Astrocyte of the spinal cord (primary cell): ENCODE measurements around the gene EPS8L3.

Experiments
- DNase-seq: peaks from one replicate; pipeline ENCODE4 v3.0.0; 2011; ENCODE audit warnings: low read depth, low spot score
- H3K4me3 ChIP-seq: 2 replicates; pipeline ENCODE4 v1.5.1; 2011; ENCODE audit warnings: low read depth, mild to moderate bottlenecking, low read length, moderate library complexity
- in situ Hi-C: cut with HindIII; loops from 2 replicates; pipeline ENCODE4 v1.10.0; 2017; ENCODE audit warnings: low sequenced_read_pairs
- TF ChIP-seq, protein P1 (sequence below): IDR thresholded peaks from 2 replicates; pipeline ENCODE4 v1.5.1; 2012; ENCODE audit warnings: low read depth, mild to moderate bottlenecking, low read length, inconsistent platforms

Gene EPS8L3

DNA sequence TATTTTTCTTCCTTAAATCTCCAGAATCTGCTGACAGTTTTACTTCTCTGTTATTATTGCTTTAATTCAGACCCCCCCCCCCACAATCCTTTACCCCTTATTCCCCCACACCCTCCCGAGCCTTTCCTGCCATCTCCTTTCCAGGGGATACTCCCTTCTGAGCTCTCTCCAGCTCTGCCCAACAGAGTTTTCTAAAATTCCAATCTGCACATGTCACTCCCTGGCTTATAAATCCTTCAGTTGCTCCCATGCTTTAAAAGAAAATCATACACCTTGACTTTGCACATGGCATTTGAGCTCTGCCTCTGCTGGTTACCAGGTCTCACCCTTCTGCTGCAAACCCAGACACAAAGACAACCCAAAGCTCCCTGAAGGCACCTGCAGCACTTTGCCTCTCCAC lies 11.7 kb upstream of the EPS8L3 start:
- TF ChIP-seq, protein P1, sequence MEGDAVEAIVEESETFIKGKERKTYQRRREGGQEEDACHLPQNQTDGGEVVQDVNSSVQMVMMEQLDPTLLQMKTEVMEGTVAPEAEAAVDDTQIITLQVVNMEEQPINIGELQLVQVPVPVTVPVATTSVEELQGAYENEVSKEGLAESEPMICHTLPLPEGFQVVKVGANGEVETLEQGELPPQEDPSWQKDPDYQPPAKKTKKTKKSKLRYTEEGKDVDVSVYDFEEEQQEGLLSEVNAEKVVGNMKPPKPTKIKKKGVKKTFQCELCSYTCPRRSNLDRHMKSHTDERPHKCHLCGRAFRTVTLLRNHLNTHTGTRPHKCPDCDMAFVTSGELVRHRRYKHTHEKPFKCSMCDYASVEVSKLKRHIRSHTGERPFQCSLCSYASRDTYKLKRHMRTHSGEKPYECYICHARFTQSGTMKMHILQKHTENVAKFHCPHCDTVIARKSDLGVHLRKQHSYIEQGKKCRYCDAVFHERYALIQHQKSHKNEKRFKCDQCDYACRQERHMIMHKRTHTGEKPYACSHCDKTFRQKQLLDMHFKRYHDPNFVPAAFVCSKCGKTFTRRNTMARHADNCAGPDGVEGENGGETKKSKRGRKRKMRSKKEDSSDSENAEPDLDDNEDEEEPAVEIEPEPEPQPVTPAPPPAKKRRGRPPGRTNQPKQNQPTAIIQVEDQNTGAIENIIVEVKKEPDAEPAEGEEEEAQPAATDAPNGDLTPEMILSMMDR: no peak
- no peak overlapping the region for H3K4me3 ChIP-seq
- in situ Hi-C loops: loop anchor here (10.0 to 25.0 kb wide), 2 partner anchors 131 to 137 kb away; partner anchors contain the start of gene CSF1
- no peak for DNase-seq

DNA sequence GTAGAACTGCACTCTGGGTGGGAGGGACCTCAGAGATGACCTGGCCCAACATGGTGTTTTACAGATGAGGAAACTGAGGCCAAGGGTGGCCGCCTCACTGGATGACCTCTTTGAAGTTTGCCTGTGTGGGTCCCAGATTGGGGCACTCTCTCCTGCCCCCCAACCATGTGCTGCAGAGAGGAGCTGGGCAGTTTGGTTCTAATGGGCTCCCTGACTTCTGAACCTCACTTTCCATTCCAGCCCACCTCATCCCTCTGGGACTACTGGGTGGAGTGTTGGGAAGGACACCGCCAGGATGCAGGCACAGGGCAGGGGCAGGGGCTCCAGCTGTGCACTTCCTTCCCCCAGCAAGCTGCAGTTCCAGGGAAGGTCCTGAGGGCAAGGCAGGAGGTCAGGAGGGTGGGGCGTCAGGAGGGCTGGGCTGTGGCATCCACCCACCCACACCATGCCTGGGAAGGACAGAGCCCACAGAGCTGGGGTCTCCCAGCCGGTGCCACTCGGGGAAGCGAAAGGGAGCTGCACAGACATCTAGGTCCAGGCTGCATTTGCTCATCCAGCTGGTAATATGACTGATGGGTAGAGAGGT lies 10.3 kb upstream of the EPS8L3 start:
- no peak for DNase-seq
- in situ Hi-C loops: loop anchor here (10.0 kb wide), 1 partner anchor 129 kb away; no protein-coding TSS in a partner anchor
- no peak overlapping the region for H3K4me3 ChIP-seq
- TF ChIP-seq, protein P1: no peak

DNA sequence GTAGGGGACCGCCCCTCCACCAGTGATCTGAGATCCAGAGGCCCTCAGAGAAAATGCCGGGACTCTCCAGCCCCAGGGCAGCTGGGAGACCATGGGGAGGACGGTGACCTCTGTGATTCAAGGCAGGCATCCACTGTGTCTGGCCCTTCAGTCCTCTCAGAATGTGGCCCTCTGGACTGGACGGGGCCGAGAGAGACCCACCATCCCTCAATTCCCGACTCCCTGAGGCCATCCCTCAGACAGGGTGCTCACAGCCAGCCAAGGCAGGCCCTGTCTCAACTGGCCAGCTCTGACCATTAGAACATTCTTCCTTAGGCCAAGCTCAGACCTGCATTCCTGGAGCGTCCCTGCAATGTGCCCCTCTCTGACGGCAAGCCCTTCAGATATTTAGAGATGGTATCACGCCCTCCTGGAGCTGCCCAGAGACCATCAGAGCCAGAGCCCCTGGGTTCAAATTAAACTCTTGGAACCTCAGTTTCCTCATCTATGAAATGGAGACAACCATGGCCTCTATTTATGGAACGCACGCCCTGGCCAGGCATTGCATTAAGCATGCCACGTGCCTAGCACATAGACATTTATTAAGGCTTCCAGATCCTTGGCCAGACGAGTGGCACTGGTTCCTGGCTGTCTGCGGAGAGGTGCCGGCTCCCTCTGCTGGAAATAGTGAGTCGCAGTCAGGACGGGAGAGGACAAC lies 9.6 kb upstream of the EPS8L3 start:
- TF ChIP-seq, protein P1: peak; percentile 94
- in situ Hi-C loops: loop anchor here (10.0 kb wide), 1 partner anchor 129 kb away; no protein-coding TSS in a partner anchor
- peak; percentile 83 for DNase-seq
- no peak overlapping the region for H3K4me3 ChIP-seq

DNA sequence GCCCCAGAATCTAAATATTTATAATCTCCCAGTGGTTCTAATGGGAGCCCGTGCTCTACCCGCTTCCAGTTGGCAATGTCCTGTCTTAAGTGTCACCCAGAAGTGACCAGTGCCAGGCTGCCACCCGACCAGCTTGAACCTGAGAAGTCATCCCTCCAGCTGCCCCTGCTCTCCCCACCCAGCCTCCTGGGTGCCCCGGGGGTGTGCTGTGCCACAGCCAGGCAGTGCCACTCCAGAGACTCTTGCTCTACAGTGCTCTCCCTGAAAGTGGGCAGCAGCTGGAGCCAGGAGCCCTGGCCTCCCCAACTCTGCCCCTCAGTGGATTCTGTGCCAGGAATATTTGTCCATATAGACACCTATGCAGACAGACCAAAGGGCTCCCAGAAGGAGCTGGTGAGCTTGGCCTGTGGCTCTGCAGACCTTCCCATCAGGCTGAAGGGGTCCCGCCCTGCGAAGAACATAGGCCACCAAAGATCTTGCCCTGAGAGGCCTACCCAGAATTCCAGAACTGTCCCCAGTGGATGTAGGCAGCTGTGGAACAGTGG lies 9.0 kb upstream of the EPS8L3 start:
- TF ChIP-seq, protein P1: no peak
- in situ Hi-C loops: loop anchor here (10.0 kb wide), 1 partner anchor 128 kb away; no protein-coding TSS in a partner anchor
- no peak overlapping the region for H3K4me3 ChIP-seq
- no peak for DNase-seq

DNA sequence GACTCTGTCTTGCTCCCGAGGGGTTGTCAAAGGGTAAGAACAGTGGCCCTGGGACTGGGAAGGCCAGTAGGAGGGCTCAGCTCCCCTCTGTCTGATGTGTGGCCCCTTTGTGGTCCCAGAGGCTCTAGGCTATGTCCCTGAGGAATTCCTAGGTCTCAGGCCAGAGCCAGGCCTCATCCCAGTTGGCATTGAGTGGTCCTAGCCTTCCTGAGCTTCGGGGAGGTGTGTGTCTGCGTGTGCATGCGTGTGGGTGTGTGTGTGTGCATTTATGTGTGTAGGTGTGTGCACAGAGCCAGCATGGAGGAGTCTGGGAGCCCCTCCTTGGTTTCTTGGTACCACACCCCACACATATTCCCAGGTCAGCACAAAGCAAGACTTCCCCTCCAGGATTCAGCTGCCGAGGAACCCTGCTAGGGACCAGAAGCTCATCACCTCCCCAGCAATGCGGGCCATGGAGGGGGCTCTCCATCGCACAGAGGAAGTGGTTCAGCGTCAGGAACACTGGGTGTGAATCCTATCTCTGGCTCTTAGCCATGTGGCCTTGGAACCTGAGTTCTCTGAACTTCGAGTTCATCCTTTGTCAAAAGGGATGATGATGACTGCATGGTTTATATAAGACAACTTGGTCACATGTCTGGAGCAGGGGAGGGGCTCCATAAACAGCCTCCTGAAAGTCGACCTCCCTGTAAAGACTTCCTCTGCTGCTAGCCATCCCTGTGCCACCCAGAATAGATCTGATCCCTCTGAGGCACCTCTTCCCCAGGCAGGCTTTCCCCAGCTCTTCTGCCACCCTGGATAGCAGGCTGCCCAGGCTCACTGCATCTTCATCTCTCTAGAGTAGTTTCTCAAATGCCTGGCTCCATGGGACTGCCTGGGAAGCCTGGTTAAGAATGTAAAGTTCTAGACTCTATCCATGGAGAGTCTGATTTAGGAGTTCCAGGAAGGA lies 8.3 kb upstream of the EPS8L3 start:
- in situ Hi-C loops: loop anchor here (10.0 kb wide), 1 partner anchor 127 kb away; no protein-coding TSS in a partner anchor
- no peak for DNase-seq
- TF ChIP-seq, protein P1: no peak
- no peak overlapping the region for H3K4me3 ChIP-seq
